Measurements from ENCODE around the gene SLFN12L. TPM values are rescaled to one million over a fixed set of nuclear protein-coding genes. Genes with fewer than 3 reads are reported as not detected.
A peak's percentile ranks its signal among the peaks of the same experiment; 100 is the strongest.

SLFN12L gene
- total and polyA plus RNA-seq, 2 donors: 1.2 to 3.7 TPM

DNA sequence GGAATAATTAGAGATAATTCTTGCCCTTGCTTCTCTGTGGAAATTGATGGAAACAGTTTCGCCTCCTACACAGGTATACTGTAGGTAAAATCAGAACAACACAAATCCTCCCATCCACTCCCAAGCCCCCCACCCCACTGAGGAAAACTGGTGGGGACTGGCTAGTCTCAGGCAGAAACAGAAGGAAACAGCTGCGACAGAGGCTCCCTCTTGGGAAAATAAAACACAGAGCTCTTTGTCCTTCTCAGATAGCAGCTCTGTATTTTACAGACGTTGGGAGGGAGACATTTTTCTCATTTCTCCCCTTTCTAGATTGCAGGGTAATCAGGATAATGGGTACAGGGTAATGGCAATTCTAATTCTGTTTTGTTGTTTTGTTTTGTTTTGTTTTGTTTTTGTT lies 90.0 kb downstream of the SLFN12L start:
- no peak overlapping the region for H3K27ac ChIP-seq (ENCODE audit: low read depth in 1 of 2, low read length in 1 of 2)
- peaks cover 6 to 25% of the 10 kb centered on the region in 2 donors for H3K4me1 ChIP-seq (ENCODE audit: control insufficient read depth in 2 of 2, insufficient read depth in 2 of 2, low read length in 2 of 2)
- 57% methylated on average over 3 of the region's 3 CpGs for WGBS
- peaks cover 0 to 5% of the 10 kb centered on the region in 2 donors for H3K9me3 ChIP-seq (ENCODE audit: control insufficient read depth in 2 of 2, insufficient read depth in 1 of 2, low read length in 1 of 2)
- H3K27me3 ChIP-seq (ENCODE audit: control insufficient read depth in 2 of 2, insufficient read depth in 1 of 2, low read length in 1 of 2): peaks cover 4 to 39% of the 10 kb centered on the region in 2 donors
- H3K4me3 ChIP-seq (ENCODE audit: low read length in 2 of 2): peak overlapping the region; percentile 57 to 73
- H3K36me3 ChIP-seq (ENCODE audit: control insufficient read depth in 2 of 2, insufficient read depth in 2 of 2, low read length in 1 of 2): no peaks in the 10 kb centered on the region
- peak in 1 of 9 donors; percentile 18 for DNase-seq (ENCODE audit: low read depth in 6 of 9, low spot score in 9 of 9)

DNA sequence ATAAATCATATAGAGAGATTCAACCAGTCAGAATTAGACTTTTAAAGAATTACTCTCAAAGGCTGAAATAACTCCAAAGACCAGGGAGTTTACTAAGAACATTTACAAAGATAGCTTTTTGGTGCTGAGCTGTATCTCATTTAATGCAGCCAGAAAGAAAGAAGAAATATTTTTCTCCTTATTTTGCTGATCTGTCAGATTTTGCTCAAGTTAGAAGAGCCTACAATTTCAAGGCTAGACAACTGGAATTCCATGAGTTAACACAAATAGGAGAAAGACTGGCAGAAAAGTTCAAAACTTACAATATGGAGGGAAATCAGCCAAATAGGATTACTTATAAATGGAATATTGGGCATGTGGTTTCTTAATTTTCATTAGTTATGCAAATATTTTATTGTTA lies 99.0 kb downstream of the SLFN12L start:
- DNase-seq (ENCODE audit: low read depth in 6 of 9, low spot score in 9 of 9): no peak

DNA sequence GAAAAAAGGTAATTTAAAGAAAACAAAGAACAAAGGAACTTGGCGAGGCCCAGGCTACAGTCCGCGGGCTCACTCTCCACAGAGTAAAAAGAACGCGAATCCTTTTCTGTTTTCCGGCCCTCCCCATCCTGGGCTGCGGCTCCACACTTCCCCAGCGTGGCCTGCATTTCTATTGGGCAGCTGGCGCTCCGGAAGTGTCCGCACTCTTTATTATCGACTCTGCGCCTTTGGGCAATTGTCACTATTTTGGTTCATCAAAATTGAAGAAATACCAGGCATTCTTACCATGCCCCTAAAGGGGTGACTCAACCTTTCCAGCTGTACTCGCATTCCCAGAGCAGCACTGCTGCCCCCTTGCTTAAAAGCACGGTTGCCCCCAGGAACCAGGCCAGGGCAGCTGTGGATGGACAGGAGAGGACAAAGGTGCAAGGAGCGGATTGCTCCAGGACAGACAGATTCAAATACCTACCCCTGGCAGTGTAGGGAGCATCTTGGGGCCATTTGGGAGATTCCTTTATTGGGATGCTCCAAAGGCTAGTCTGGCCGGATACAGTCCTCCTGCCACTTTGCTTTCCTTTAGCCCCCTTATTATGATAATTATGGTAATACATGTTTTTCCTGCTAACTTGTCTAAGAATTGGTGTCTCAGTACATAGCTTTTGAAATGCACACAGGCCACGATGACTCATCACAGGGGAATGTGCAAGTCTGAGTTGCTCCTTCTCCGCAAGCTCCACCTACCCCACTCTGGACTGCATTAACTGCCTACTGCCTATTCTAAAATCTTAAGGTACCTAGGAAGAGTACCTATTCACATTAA lies 104.2 kb downstream of the SLFN12L start:
- Histone ChIP-seq H3K27ac (ENCODE audit: low read depth in 1 of 2, low read length in 1 of 2) (peak overlapping the region; percentile 49 to 90), H3K4me1 (ENCODE audit: control insufficient read depth in 2 of 2, insufficient read depth in 2 of 2, low read length in 2 of 2) (peaks cover 0 to 23% of the 10 kb centered on the region in 2 donors), H3K9me3 (ENCODE audit: control insufficient read depth in 2 of 2, insufficient read depth in 1 of 2, low read length in 1 of 2) (no peaks in the 10 kb centered on the region), H3K4me3 (ENCODE audit: low read length in 2 of 2) (peak overlapping the region; percentile 47 to 76), H3K27me3 (ENCODE audit: control insufficient read depth in 2 of 2, insufficient read depth in 1 of 2, low read length in 1 of 2) (no peaks in the 10 kb centered on the region), H3K36me3 (ENCODE audit: control insufficient read depth in 2 of 2, insufficient read depth in 2 of 2, low read length in 1 of 2) (no peaks in the 10 kb centered on the region)
- WGBS: 22% methylated on average over 19 of the region's 19 CpGs
- DNase-seq (ENCODE audit: low read depth in 6 of 9, low spot score in 9 of 9): peak in 4 of 9 donors; percentile 36 to 70 (median 50)

More for the DNA sequence above, 99.0 kb downstream of the SLFN12L start:
- Histone ChIP-seq H3K4me3 (ENCODE audit: low read length in 2 of 2) (no peak overlapping the region), H3K36me3 (ENCODE audit: control insufficient read depth in 2 of 2, insufficient read depth in 2 of 2, low read length in 1 of 2) (no peaks in the 10 kb centered on the region), H3K9me3 (ENCODE audit: control insufficient read depth in 2 of 2, insufficient read depth in 1 of 2, low read length in 1 of 2) (no peaks in the 10 kb centered on the region), H3K27ac (ENCODE audit: low read depth in 1 of 2, low read length in 1 of 2) (no peak overlapping the region), H3K4me1 (ENCODE audit: control insufficient read depth in 2 of 2, insufficient read depth in 2 of 2, low read length in 2 of 2) (peaks cover 0 to 6% of the 10 kb centered on the region in 2 donors), H3K27me3 (ENCODE audit: control insufficient read depth in 2 of 2, insufficient read depth in 1 of 2, low read length in 1 of 2) (no peaks in the 10 kb centered on the region)

DNA sequence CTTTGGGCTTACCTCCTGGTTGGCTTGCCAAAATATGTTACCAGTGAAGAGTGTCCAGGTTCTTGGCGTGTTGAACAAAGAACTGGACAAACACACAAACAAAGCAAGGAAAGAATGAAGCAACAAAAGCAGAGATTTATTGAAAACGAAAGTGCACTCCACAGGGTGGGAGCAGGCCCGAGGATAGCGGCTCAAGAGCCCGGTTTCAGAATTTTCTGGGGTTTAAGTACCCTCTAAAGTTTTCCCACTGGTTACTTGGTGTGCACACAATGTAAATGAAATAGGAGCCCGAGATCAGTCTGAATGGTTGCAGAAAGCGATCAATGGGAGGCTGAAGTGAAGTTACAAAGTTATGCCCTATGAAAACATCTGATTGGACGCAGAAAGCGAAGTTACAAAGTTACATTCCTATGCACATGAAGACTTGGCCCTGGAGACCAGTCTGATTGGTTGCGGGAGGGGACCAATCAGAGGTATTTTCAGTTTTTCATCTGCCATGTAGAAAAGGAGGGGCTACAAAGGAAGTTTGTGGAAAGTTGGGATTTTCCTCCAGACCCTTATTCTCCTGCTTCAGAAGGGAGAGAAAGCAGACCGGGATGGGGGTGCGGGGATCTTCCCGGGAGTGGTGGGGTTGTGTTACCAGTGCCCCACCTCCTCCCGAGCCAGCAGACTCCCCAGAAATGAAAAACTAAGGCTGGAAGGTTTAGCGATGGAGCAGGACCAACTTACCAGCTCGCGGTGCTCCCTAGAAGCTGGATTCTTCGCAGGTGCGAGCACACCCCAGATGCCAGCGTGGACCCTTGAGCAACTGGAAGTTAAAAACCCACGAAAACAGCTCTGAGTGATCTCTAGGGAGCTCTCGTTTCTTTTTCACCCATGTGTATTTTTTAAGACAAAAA lies 105.1 kb downstream of the SLFN12L start, which contains the start of gene SLFN12:
Gene SLFN12 (minus strand): TSS at position 325 of the 899 bp plus-strand sequence. CDS start 9,472 bp downstream, outside the sequence.
- peak within 1 kb of the TSS; percentile 47 to 76 for H3K4me3 ChIP-seq (ENCODE audit: low read length in 2 of 2)
- DNase-seq (ENCODE audit: low read depth in 6 of 9, low spot score in 9 of 9): peak in 8 of 9 donors; percentile 57 to 88 (median 72)
- H3K9me3 ChIP-seq (ENCODE audit: control insufficient read depth in 2 of 2, insufficient read depth in 1 of 2, low read length in 1 of 2): no peaks in the 10 kb centered on the region
- peaks cover 0 to 23% of the 10 kb centered on the region in 2 donors for H3K4me1 ChIP-seq (ENCODE audit: control insufficient read depth in 2 of 2, insufficient read depth in 2 of 2, low read length in 2 of 2)
- H3K36me3 ChIP-seq (ENCODE audit: control insufficient read depth in 2 of 2, insufficient read depth in 2 of 2, low read length in 1 of 2): no peaks in the 10 kb centered on the region
- no peaks in the 10 kb centered on the region for H3K27me3 ChIP-seq (ENCODE audit: control insufficient read depth in 2 of 2, insufficient read depth in 1 of 2, low read length in 1 of 2)
- peak within 1 kb of the TSS; percentile 49 to 90 for H3K27ac ChIP-seq (ENCODE audit: low read depth in 1 of 2, low read length in 1 of 2)
- WGBS: 26% methylated on average over 22 of the region's 22 CpGs

DNA sequence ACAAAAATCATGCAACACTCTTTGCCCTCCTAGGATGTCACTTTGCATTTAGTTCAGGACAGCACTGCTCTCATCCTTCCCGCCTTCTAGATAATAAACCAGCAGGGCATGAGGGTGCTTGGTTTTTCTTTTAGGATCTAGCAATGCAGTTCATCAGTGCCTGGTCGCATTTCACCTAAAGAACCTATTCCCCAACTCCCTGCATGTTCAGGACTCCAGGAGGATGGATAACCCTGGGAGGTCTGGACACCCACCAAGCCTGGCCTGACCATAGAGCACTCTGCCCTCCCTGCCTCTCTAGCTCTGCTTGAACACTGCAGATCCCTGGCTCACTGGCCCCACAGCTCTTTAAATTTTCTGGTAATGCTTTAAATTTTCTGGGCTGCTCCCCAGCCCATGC lies 107.8 kb downstream of the SLFN12L start:
- no peak overlapping the region for H3K4me3 ChIP-seq (ENCODE audit: low read length in 2 of 2)
- H3K27ac ChIP-seq (ENCODE audit: low read depth in 1 of 2, low read length in 1 of 2): no peak overlapping the region
- H3K9me3 ChIP-seq (ENCODE audit: control insufficient read depth in 2 of 2, insufficient read depth in 1 of 2, low read length in 1 of 2): no peaks in the 10 kb centered on the region
- no peaks in the 10 kb centered on the region for H3K27me3 ChIP-seq (ENCODE audit: control insufficient read depth in 2 of 2, insufficient read depth in 1 of 2, low read length in 1 of 2)
- no peaks in the 10 kb centered on the region for H3K36me3 ChIP-seq (ENCODE audit: control insufficient read depth in 2 of 2, insufficient read depth in 2 of 2, low read length in 1 of 2)
- 98% methylated on average over 2 of the region's 2 CpGs for WGBS
- peaks cover 0 to 23% of the 10 kb centered on the region in 2 donors for H3K4me1 ChIP-seq (ENCODE audit: control insufficient read depth in 2 of 2, insufficient read depth in 2 of 2, low read length in 2 of 2)
- DNase-seq (ENCODE audit: low read depth in 6 of 9, low spot score in 9 of 9): no peak

DNA sequence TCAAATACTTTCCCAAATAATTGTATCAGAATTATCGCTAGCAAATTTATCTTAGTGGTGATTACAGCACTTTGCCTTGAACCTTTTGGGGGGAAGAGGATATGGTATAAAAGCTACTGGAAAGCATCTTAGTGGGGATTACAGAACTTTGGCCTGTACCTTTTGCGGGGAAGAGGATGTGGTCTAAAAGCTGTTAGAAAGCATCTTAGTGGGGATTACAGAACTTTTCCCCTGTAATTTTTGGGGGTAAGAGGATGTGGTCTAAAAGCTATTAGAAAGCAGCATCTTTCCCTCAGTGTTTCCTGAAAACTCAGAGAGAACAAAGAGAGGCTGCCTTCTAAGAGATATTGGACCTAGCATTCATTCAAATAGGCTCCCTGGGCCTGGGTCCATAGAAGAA lies 109.2 kb downstream of the SLFN12L start:
- Histone ChIP-seq H3K4me3 (ENCODE audit: low read length in 2 of 2) (no peak overlapping the region), H3K27ac (ENCODE audit: low read depth in 1 of 2, low read length in 1 of 2) (no peak overlapping the region), H3K4me1 (ENCODE audit: control insufficient read depth in 2 of 2, insufficient read depth in 2 of 2, low read length in 2 of 2) (peaks cover 0 to 15% of the 10 kb centered on the region in 2 donors), H3K27me3 (ENCODE audit: control insufficient read depth in 2 of 2, insufficient read depth in 1 of 2, low read length in 1 of 2) (no peaks in the 10 kb centered on the region), H3K36me3 (ENCODE audit: control insufficient read depth in 2 of 2, insufficient read depth in 2 of 2, low read length in 1 of 2) (no peaks in the 10 kb centered on the region), H3K9me3 (ENCODE audit: control insufficient read depth in 2 of 2, insufficient read depth in 1 of 2, low read length in 1 of 2) (no peaks in the 10 kb centered on the region)
- DNase-seq (ENCODE audit: low read depth in 6 of 9, low spot score in 9 of 9): peak in 1 of 9 donors; percentile 24
- WGBS: 54% methylated on average over 2 of the region's 2 CpGs

DNA sequence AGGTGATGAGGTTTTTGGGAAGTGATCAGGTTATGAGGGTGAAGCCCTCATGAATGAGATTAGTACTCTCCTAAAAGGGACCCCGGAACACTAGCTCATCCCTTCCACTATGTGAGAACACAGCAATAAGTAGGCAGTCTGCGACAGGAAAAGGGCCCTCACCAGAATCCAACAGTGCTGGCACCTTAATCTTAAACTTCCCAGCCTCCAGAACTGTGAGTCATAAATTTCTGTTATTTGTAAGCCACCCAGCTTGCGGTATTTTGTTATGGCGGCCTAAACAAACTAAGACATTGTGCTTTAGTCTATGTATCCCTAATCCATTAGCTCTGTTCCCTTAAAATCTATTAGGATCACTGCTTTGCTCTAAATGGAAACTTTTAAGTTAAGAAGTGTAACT lies 113.7 kb downstream of the SLFN12L start:
- H3K27ac ChIP-seq (ENCODE audit: low read depth in 1 of 2, low read length in 1 of 2): no peak overlapping the region
- WGBS: 98% methylated on average over 4 of the region's 4 CpGs
- H3K9me3 ChIP-seq (ENCODE audit: control insufficient read depth in 2 of 2, insufficient read depth in 1 of 2, low read length in 1 of 2): no peaks in the 10 kb centered on the region
- H3K36me3 ChIP-seq (ENCODE audit: control insufficient read depth in 2 of 2, insufficient read depth in 2 of 2, low read length in 1 of 2): no peaks in the 10 kb centered on the region
- no peak for DNase-seq (ENCODE audit: low read depth in 6 of 9, low spot score in 9 of 9)
- H3K4me1 ChIP-seq (ENCODE audit: control insufficient read depth in 2 of 2, insufficient read depth in 2 of 2, low read length in 2 of 2): peaks cover 0 to 3% of the 10 kb centered on the region in 2 donors
- no peak overlapping the region for H3K4me3 ChIP-seq (ENCODE audit: low read length in 2 of 2)
- no peaks in the 10 kb centered on the region for H3K27me3 ChIP-seq (ENCODE audit: control insufficient read depth in 2 of 2, insufficient read depth in 1 of 2, low read length in 1 of 2)
